HG03103 (cell line): ENCODE measurements around the gene PPFIA1.
"Not testable (repeated sequence)": the region's sequence is repeated elsewhere in the genome, so short reads cannot be mapped to it uniquely, and the experiment has no call there.

Experiments used
- ATAC-seq: cut with Tn5 transposase; IDR thresholded peaks from one replicate; pipeline ENCODE4 v1.9.1; 2021; ENCODE audit warnings: low read depth; ENCODE audit not compliant: unreplicated experiment

PPFIA1 gene

DNA sequence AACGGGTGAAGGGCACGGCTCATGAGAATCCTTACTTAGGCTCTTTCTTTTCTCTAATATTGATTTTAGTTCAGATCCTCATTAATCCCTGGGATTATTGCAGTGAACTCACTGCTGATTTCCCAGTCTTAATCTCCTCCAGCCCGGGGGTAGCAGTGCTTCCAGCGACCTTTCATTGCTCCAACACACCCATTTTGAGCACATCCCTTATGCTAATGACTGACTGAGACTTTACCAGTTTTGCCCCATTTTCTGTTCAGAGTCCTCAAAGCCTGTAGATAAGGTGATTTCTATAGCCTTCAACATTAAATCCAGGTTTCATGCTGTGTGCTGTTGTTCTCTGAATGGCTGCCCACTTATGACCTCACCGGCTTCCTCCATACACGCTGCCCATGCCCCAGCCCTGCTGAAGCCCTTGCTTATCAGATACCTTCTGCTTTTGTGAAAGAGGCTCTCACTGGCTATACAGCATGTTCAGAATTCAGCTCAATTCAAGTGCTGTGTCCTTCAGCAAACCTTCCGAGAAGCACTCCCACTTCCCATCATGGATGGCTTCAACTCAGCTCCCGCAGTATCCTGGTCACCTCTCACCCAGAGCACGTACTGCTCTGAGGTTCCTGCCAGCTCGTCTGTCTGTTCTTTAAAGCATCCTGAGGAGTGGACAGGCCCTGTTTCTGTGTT, 49.0 kb downstream of the PPFIA1 start:
- no peak for ATAC-seq

DNA sequence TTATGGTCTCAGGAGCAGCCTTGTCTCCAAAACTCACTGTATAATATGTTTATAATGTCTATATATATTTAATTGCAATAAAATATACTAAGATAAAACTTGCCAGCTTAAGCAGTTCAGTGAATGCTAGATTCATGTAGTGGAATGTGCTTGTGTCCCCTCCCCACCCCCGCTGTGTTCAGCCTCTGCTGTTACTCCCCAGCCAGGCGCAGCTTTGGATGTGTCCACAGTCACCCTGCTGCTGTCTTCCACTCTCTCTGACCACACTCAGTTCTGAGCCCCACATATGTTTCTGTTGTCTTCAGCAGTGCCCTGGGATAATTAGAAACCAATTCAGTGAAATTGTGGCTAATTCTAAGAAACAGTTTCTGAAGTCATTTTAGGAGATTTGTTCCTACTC, 52.2 kb downstream of the PPFIA1 start:
- no peak for ATAC-seq

DNA sequence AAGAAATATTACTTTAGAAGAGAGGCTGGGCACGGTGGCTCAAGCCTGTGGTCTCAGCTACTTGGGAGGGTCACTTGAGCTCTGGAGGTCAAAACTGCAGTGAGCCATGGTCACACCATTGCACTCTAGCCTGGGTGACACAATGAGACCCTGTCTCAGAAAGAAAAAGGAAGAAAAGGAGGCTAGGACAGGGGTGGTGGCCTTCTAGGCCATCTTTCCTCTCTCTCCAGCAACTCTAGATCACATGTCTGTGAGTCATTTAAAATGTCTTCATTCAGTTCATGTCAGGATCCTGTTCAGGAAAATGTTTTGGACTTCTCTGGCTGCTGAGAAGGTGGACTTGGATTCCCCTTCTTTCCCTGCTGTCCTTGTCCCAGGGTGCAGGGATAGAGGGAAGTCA, 53.3 kb downstream of the PPFIA1 start:
- no peak for ATAC-seq

DNA sequence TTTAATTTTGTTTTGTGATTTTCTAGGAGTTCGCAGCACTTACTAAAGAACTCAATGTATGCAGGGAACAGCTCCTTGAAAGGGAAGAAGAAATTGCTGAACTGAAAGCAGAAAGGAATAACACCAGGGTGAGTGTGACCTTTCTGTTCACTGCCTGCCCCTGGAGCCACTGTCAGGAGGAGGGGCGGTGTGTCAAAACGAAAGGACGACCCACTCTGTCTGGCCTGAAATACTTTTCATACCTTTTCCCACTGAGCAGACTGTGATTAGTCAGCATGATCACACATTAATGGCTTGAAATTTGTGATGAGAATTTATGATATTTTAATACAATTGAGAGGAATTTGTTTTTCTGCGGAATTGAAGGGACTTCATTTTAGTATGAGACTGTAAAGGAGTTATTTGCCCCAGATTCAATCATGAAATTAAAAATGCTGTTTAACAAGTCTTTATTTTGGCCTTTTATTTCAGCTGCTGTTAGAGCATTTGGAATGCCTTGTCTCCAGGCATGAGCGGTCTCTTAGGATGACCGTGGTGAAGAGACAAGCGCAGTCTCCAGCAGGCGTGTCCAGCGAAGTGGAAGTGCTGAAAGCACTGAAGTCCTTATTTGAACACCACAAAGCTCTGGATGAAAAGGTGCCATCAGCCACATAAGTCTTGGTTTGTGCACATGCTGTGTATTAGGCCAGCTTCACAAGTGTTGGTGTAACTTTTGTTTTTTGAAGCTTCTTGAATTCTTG, 54.1 kb downstream of the PPFIA1 start:
- ATAC-seq, result no peak

DNA sequence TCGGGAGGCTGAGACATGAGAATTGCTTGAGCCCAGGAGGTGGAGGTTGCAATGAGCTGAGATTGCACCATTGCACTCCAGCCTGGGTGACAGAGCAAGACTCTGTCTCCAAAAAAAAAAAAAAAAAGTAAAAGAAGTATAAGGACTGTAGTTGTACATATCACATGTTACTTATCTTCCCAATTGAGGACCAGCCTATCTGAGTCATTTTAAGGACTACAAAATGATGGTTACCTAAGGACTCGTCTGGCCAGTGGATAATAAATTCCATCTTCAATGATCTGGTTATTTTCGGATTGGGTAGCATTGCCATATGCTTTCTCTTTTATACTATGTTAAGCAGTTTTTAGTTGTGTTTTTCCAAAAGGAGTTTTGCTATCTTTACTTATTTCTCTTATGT, 55.3 kb downstream of the PPFIA1 start:
- ATAC-seq, result no peak

DNA sequence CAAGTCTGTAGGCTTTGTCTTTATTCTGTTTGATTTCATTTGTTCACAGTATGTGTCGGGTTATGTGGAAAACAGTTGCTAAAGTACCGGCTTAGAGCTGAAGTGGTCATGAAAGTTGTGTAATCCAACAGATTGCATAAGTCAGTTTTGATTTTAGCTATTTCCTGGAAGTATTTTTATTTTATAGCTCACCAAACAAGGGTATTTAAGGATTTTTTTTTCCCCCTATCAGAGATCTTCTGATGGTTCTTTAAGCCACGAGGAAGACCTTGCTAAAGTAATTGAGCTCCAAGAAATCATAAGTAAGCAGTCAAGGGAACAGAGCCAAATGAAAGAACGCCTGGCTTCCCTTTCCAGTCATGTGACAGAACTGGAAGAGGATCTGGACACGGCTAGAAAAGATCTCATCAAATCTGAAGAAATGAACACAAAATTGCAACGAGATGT, 55.9 kb downstream of the PPFIA1 start:
- no peak for ATAC-seq

DNA sequence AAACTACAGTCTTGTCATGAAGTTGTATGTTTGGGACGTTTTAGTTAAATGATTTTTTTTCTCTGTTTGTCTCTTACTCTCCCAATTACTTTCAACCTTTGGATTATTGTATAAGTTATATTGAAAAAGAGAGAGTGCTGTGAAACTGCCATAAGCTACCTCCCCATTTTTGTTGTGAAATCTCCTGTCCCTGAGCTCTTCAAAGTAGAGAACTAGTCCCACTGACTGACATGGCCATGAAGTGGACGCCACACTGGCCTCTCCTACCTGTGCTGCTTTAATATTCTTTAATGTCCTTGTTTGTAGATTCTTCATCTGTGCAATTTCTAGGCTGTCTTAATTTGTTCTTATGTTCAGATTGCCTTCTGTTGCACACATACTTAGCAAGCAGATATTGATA, 56.3 kb downstream of the PPFIA1 start:
- ATAC-seq, result no peak

DNA sequence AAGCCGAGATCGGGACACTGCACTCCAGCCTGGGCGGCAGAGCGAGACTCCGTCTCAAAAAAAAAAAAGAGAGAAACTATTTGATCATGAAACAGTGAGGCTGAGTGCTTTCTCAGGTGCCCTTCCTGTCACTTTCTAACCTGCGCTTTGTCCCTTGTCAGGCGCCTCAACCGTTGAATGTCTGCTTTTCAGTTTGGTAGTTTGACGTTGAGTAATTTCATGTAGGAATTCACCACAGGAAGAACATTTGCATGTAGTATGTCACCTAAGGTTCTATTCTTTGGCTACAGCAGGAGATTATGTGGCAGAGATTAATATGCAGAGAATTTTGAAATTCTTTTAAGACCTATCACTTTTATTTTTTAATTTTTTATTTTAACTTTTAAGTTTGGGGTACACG, 57.2 kb downstream of the PPFIA1 start:
- ATAC-seq, result no peak

DNA sequence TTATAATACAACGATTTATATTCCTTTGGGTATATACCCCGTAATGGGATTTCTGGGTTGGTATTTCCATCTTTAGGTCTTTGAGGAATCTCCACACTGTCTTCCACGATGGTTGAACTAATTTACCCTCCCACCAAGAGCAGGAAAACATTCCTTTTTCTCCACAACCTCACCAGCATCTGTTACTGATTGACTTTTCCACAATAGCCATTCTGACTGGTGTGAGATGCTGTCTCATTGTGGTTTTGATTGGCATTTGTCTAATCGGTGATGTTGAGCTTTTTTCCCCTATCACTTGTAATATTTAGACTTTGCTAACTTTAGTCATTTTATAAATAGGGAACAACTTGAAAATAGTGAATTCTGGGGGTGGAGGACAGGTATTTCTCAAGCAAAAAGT, 58.1 kb downstream of the PPFIA1 start:
- no peak for ATAC-seq

DNA sequence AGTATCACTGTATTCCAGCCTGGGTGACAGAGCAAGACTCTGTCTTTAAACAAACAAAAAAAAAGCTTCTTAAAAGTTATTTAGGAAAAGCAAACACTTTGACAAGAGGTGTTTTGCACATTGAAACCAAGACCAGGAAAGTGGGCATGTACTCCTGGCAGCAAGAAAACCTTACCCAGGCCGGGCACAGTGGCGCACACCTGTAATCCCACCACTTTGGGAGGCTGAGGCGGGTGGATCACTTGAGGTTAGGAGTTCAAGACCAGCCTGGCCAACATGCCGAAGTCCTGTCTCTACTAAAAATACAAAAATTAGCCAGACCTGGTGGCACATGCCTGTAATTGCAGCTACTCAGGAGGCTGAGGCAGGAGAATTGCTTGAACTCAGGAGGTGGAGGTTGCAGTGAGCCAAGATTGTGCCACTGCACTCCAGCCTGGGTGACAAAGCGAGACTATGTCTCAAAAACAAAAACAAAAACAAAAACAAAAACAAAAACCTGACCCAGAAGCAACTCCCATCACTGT, 60.9 kb downstream of the PPFIA1 start:
- ATAC-seq, result not testable (repeated sequence)

DNA sequence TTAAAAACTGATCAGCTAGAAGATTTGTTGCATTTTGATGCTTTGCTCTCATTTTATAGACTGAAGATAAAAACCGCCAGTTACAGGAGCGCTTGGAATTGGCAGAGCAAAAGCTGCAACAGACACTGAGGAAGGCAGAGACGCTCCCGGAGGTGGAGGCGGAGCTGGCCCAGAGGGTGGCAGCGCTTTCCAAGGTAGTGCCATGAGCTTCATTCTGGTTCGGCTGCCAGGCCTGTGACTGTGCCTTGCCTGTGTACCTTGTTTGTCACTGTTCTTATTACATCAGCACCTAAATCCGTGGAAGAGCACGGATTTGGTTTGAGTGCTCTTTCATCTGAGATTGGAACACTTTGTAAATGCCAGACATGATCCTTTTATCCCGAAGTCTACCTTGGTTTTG, 61.4 kb downstream of the PPFIA1 start:
- ATAC-seq, result no peak

DNA sequence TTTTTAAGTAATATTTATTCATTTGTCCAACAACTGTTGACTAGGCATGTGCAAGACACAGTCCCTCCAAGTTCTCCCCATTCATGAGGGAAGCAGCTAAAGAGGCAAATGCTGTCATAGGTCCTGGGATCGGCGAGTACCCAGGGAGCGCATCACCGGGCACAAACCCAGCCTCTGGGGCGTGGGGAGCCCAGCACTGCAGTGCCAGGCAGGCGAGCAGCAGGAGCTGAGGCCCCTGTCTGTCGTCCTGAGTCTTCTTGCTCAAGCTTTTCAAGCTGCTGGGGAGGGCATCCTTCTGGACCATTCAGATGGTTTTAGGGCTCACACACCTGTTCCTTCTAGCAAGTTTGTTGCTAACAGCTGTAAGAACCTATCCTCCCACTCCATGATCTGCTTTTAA, 62.1 kb downstream of the PPFIA1 start:
- no peak for ATAC-seq

DNA sequence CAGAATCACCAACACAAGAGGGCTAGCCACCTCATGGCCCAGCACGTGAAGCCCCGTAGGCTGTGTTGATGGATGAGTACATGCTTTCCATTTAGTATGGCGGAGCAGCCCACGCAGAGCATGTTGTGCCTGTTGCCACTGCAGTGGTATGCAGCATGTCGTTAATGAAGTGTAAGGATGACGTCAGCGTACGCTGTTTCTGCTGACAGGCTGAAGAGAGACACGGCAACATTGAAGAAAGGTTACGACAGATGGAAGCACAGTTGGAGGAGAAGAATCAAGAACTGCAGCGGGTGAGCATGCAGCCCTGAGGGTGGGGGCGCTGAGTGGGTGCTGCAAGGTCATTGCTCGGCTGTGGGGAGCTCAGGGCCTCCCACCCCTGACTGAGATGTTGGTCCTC, 62.8 kb downstream of the PPFIA1 start:
- ATAC-seq, result no peak

DNA sequence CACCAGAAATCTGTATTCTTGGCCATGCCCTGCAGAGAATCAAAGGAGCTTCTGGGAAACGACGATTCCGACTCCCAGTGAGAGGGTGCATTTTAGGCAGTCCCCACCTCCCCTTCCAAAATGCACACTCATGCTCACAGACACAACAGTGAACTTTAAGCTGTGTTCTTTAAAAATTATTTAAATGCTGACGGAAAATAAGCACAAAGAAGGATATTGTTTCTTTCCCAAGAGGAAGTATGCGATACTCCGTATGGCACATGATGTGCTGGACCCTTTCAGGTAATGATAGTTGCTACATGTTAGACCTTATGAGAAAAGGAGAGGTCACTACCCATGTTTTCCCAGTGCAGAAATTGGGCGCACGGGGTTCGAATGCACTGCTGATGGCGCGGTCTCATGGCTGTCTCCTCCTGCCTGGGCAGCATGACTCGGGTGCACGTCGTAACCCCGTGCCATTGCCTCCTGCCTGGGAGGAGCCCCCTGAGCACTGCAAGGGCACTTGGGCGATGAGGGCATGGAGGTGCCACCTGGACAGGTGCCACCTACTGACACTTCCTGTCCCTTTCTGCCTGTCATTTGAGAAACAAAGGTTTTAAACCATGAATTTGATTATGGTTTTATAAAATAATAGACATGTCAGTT, 64.0 kb downstream of the PPFIA1 start:
- no peak for ATAC-seq

DNA sequence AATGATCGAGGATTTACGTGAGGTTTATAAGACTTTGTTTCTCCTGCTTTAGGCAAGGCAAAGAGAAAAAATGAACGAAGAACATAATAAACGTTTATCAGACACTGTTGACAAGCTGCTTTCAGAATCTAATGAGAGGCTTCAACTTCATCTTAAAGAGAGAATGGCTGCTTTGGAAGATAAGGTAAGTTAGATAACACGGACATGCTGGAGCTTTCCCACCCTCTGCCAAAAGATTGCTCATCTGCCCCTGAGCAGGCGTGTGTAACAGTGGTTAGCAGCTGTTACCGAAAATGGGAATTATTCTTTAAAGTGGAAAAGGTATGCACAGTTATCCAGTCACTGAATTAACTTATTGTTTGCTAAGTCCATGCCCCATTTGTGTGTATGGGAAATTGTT, 65.0 kb downstream of the PPFIA1 start:
- no peak for ATAC-seq

DNA sequence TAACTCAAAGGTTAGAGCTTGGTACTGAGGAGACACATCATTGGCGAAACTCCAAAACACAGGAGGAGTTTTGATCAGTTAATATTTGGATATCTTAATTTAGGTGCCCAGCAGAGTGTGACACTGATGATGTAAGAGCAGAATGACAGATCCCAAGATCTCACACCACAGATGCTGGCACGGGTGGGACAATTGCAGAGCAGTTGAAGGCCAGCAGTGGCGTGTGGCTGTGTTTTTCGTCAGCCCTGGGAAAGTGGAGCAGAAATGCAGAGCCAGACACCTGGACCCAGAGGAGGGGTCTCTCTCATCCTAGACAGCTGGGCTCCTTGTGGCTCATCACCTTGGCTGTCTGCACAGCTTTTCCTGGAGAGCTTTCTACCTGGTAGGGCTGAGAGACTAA, 68.1 kb downstream of the PPFIA1 start:
- no peak for ATAC-seq

DNA sequence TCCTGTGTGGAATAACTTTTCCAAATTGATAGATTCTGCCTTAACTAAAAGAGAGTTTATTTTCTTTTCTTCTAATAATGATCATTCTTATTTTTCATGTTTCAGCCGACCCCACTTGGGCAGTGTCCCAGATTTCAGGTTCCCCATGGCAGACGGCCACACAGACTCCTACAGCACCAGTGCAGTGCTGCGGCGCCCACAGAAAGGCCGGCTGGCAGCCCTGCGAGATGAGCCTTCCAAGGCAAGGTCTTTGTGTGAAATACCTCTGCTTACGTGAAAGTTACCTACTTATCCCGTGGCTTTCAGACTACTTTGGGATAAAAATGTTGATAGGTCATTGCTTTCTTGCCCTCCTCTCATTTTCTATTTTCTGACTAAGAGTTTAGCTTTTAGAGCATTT, 68.6 kb downstream of the PPFIA1 start:
- ATAC-seq, result no peak

DNA sequence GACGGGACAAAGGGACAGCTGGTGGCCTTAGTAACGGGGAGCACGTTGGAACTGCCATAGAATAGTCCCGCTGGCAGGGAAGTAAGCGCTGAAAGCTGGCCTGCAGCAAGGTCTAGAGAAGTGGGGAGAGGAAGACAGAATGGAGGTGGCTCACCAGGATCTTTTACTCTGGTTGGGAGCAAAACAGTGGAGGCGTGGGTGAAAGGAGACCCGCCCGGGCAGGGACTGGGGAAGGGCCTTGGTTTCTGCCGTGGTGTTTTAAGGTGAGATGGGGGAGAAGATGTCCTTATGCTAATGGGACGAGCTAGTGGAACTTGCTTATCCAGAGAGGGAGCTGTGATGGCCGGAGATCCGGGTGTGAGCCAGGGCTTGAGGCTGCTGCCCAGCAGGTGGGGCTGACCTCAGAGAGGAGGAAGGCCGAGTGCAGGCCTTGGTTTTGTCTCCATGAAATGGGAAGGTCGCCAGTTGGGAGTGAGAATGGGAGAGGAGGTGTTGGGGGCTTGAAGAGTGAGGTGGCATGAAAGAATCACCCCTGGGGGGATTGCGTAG, 71.5 kb downstream of the PPFIA1 start:
- no peak for ATAC-seq

DNA sequence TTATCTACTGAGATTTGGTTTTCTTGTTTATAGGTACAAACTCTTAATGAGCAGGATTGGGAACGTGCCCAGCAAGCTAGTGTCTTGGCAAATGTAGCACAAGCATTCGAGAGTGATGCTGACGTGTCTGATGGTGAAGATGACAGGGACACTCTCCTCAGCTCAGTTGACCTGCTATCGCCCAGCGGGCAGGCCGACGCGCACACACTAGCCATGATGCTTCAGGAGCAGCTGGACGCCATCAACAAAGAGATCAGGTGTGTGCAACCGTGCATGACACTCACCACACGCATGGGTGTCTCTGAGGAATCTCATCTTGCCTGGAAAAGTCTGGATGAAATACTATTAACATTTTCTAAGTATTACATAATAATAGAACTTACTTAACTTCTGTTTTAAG, 73.1 kb downstream of the PPFIA1 start:
- no peak for ATAC-seq

DNA sequence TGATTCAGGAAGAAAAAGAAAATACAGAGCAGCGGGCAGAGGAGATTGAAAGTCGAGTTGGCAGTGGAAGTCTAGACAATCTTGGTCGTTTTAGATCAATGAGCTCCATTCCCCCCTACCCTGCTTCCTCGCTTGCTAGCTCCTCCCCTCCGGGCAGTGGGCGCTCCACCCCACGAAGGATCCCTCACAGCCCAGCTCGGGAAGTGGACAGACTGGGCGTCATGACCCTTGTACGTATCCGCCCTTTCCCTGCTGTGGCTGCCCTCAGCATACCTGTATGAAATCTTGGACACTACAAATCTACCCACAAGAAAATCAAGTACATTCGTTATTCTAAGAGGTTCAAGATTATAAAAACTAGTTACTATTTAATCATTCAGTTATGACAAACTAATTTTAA, 77.7 kb downstream of the PPFIA1 start:
- no peak for ATAC-seq

DNA sequence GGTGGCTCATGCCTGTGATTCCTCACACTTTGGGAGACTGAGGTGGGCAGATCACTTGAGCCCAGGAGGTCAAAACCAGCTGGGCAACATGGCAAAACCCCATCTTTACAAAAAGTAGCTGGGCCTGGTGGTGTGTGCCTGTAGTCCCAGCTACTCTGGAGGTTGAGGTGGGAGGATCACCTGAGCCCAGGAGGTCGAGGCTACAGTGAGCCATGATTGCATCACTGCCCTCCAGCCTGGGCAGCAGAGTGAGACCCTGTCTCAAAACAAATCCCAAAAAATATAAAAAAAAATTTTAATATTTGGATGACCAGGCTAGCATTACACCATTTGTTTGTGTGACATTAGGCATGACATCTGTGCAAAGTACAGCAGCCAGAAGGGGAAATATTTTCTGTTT, 78.1 kb downstream of the PPFIA1 start:
- no peak for ATAC-seq
